IMR-90 (cell line): ENCODE results near the gene SRP54.
"Not testable (repeated sequence)": the region's sequence is repeated elsewhere in the genome, so short reads cannot be mapped to it uniquely, and the experiment has no call there.

Experiments
- BHLHE40 ChIP-seq: fragments of 150-350 bp; IDR thresholded peaks from 2 replicates; pipeline ENCODE4 v1.6.1; 2016; ENCODE audit warnings: mild to moderate bottlenecking, low read depth, low read length
- CEBPB ChIP-seq: IDR thresholded peaks from 2 replicates; pipeline ENCODE4 v1.6.1; 2012; ENCODE audit warnings: low read depth, low read length, improper control_type of control experiment
- ELK1 ChIP-seq: fragments of 150-350 bp; IDR thresholded peaks from 2 replicates; pipeline ENCODE4 v1.6.1; 2016; ENCODE audit warnings: low read depth, mild to moderate bottlenecking, low read length, moderate library complexity, borderline replicate concordance
- MAFK ChIP-seq: IDR thresholded peaks from 2 replicates; pipeline ENCODE4 v1.6.1; 2012; ENCODE audit warnings: low read depth, low read length, improper control_type of control experiment
- MAZ ChIP-seq: IDR thresholded peaks from 2 replicates; pipeline ENCODE4 v1.6.1; 2012; ENCODE audit warnings: low read depth, mild to moderate bottlenecking, low read length, improper control_type of control experiment, moderate library complexity, borderline replicate concordance
- NFE2L2 ChIP-seq: fragments of 150-350 bp; IDR thresholded peaks from 2 replicates; pipeline ENCODE4 v1.6.1; 2016; ENCODE audit warnings: low read depth, mild to moderate bottlenecking, low read length
- POLR2A ChIP-seq: IDR thresholded peaks from 2 replicates; pipeline ENCODE4 v1.6.1; 2012; ENCODE audit warnings: mild to moderate bottlenecking, low read depth, low read length
- RCOR1 ChIP-seq: IDR thresholded peaks from 2 replicates; pipeline ENCODE4 v1.6.1; 2012; ENCODE audit warnings: mild to moderate bottlenecking, low read length, improper control_type of control experiment; ENCODE audit not compliant: insufficient replicate concordance
- RFX5 ChIP-seq: IDR thresholded peaks from 2 replicates; pipeline ENCODE4 v1.8.0; 2012; ENCODE audit warnings: low read depth, mild to moderate bottlenecking, low read length, moderate library complexity
- SMC3 ChIP-seq: fragments of 150-350 bp; IDR thresholded peaks from 2 replicates; pipeline ENCODE4 v1.6.1; 2016; ENCODE audit warnings: low read depth, mild to moderate bottlenecking, antibody characterized with exemption, low read length, moderate library complexity
- TF ChIP-seq, protein P1 (sequence below): conservative IDR thresholded peaks from 2 replicates; pipeline ENCODE4 v1.5.1; 2012; ENCODE audit warnings: mild to moderate bottlenecking, low read depth, low read length, improper control_type of control experiment
- TF ChIP-seq, protein P2 (sequence below): fragments of 150-350 bp; IDR thresholded peaks from 2 replicates; pipeline ENCODE4 v1.6.1; 2017; ENCODE audit warnings: mild to moderate bottlenecking, antibody characterized with exemption, low read length, low read depth

DNA sequence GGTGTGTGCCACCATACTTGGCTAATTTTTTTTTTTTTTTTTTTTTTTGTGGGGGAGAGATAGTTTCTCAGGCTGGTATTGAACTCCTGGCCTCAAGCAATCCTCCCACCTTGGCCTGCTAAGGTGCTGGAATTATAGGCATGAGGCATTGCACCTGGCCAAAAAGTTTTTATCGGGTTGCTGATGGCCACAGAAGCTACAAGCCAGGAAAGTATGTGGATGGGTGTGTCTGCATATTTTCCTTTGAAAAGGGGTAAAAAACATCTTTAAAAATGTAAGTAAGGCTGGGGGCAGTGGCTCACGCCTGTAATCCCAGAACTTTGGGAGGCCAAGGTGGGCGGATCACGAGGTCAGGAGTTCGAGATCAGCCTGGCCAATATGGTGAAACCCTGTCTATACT lies 20.7 kb upstream of the SRP54 start:
- not testable (repeated sequence) for TF ChIP-seq POLR2A, ELK1, MAFK, MAZ, RFX5, SMC3, CEBPB, NFE2L2, RCOR1, BHLHE40
- TF ChIP-seq, protein P1, sequence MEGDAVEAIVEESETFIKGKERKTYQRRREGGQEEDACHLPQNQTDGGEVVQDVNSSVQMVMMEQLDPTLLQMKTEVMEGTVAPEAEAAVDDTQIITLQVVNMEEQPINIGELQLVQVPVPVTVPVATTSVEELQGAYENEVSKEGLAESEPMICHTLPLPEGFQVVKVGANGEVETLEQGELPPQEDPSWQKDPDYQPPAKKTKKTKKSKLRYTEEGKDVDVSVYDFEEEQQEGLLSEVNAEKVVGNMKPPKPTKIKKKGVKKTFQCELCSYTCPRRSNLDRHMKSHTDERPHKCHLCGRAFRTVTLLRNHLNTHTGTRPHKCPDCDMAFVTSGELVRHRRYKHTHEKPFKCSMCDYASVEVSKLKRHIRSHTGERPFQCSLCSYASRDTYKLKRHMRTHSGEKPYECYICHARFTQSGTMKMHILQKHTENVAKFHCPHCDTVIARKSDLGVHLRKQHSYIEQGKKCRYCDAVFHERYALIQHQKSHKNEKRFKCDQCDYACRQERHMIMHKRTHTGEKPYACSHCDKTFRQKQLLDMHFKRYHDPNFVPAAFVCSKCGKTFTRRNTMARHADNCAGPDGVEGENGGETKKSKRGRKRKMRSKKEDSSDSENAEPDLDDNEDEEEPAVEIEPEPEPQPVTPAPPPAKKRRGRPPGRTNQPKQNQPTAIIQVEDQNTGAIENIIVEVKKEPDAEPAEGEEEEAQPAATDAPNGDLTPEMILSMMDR, result not testable (repeated sequence)
- TF ChIP-seq, protein P2, sequence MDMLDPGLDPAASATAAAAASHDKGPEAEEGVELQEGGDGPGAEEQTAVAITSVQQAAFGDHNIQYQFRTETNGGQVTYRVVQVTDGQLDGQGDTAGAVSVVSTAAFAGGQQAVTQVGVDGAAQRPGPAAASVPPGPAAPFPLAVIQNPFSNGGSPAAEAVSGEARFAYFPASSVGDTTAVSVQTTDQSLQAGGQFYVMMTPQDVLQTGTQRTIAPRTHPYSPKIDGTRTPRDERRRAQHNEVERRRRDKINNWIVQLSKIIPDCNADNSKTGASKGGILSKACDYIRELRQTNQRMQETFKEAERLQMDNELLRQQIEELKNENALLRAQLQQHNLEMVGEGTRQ, result not testable (repeated sequence)
